Measurements from ENCODE around the gene NRIP1.

DNA sequence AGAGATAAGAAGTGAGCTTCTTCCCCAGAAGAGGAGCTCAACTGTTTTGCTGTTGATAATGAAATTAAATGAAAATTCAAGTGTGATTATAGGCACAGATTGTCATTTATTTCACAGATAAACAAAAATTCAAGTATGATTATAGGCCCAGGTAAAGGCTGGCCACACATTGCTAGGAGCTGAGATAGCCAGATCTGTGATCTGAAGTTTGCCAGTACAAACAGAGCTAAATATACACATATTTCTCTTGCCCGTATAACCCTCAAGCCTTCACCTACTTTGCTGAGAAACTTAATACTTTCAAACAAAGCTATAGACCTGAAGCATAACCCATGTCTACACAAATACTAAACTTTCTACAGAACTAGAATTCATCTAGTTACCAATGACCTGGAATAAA lies 31.3 kb upstream of the NRIP1 start:
- TF ChIP-seq, protein P1, sequence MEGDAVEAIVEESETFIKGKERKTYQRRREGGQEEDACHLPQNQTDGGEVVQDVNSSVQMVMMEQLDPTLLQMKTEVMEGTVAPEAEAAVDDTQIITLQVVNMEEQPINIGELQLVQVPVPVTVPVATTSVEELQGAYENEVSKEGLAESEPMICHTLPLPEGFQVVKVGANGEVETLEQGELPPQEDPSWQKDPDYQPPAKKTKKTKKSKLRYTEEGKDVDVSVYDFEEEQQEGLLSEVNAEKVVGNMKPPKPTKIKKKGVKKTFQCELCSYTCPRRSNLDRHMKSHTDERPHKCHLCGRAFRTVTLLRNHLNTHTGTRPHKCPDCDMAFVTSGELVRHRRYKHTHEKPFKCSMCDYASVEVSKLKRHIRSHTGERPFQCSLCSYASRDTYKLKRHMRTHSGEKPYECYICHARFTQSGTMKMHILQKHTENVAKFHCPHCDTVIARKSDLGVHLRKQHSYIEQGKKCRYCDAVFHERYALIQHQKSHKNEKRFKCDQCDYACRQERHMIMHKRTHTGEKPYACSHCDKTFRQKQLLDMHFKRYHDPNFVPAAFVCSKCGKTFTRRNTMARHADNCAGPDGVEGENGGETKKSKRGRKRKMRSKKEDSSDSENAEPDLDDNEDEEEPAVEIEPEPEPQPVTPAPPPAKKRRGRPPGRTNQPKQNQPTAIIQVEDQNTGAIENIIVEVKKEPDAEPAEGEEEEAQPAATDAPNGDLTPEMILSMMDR (IDR thresholded peaks at IDR 0.05): no peak
- TF ChIP-seq POLR2A (IDR thresholded peaks at IDR 0.05) (no peak), EP300 (IDR thresholded peaks at IDR 0.05) (no peak)

Data from tibial nerve (tissue), 4 donors.